ENCODE results near the gene ACVR1.
A peak's percentile ranks its signal among the peaks of the same experiment; 100 is the strongest.
"Not testable (repeated sequence)": the region's sequence is repeated elsewhere in the genome, so short reads cannot be mapped to it uniquely, and the experiment has no call there.

Gene ACVR1

GRCh38 chr2:157788201-157788600 is 87.9 kb downstream of the ACVR1 start:
- DNase-seq, result no peak

GRCh38 chr2:157787364-157787938 is 88.7 kb downstream of the ACVR1 start:
- no peak for DNase-seq

GRCh38 chr2:157786663-157787363 is 89.3 kb downstream of the ACVR1 start:
- DNase-seq, result no peak

GRCh38 chr2:157785866-157786662 is 90.1 kb downstream of the ACVR1 start:
- no peak for DNase-seq

- no peak for DNase-seq
These were observed 90.9 kb downstream of the ACVR1 start for GRCh38 chr2:157785200-157785599.

- DNase-seq, result no peak
These were observed 91.3 kb downstream of the ACVR1 start for GRCh38 chr2:157784823-157785175.

GRCh38 chr2:157784169-157784822 is 91.8 kb downstream of the ACVR1 start:
- no peak for DNase-seq

- DNase-seq, result no peak
These were observed 92.9 kb downstream of the ACVR1 start for GRCh38 chr2:157783245-157783644.

GRCh38 chr2:157782057-157782845 is 93.9 kb downstream of the ACVR1 start:
- no peak for DNase-seq

GRCh38 chr2:157780211-157780610 is 95.9 kb downstream of the ACVR1 start:
- DNase-seq, result no peak

- no peak for DNase-seq
These were observed 96.3 kb downstream of the ACVR1 start for GRCh38 chr2:157779794-157780193.

- DNase-seq, result peak; percentile 46
These were observed 98.7 kb downstream of the ACVR1 start for GRCh38 chr2:157777427-157777826.

GRCh38 chr2:157771234-157771633 is 104.9 kb downstream of the ACVR1 start:
- DNase-seq, result no peak

- no peak for DNase-seq
These were observed 106.3 kb downstream of the ACVR1 start for GRCh38 chr2:157769856-157770255.

- no peak for DNase-seq
These were observed 111.7 kb downstream of the ACVR1 start for GRCh38 chr2:157764386-157764785.

GRCh38 chr2:157761520-157761919 is 114.6 kb downstream of the ACVR1 start:
- DNase-seq, result no peak

- no peak for DNase-seq
These were observed 115.2 kb downstream of the ACVR1 start for GRCh38 chr2:157760949-157761348.

- DNase-seq, result no peak
These were observed 116.3 kb downstream of the ACVR1 start for GRCh38 chr2:157759855-157760254.

- no peak for DNase-seq
These were observed 117.5 kb downstream of the ACVR1 start for GRCh38 chr2:157758586-157758985.

- no peak for DNase-seq
These were observed 118.6 kb downstream of the ACVR1 start for GRCh38 chr2:157757500-157757899.

- not testable (repeated sequence) for DNase-seq
These were observed 119.7 kb downstream of the ACVR1 start for GRCh38 chr2:157756447-157756846.

GRCh38 chr2:157751462-157752058 is 124.6 kb downstream of the ACVR1 start:
- peak; percentile 6 for DNase-seq
